HCT116 (cell line): ENCODE measurements around the gene RALGPS2. TPM values are rescaled to one million over a fixed set of nuclear protein-coding genes. Genes with fewer than 3 reads are reported as not detected.

Experiments
- ATAC-seq: fragments of 200-7000 bp; cut with Tn5 transposase; 2 replicates; pipeline ENCODE4 v1.9.1; 2020; ENCODE audit warnings: mild to moderate bottlenecking, moderate library complexity
- BruUV-seq: library from RNA; stranded (reverse); fragments of 400-500 nt; replicated peaks from 2 replicates; lab custom pipeline; 2021; lab: Mats Ljungman, UMichigan
- CTCF ChIA-PET: fragments of 300-600 bp; sonication (Branson Sonifier 250); formaldehyde crosslinking; loops from one replicate; lab custom pipeline; 2021; ENCODE audit warnings: antibody characterized with exemption; lab: Charles Lee
- POLR2A ChIA-PET: fragments of 300-600, 350-600 bp; sonication (Branson Sonifier 250); formaldehyde crosslinking; loops from one replicate; lab custom pipeline; 2021; ENCODE audit warnings: antibody characterized with exemption; lab: Charles Lee
- RAD21 ChIA-PET, 2 experiments: fragments of 300-600 bp; sonication (Branson Sonifier 250); formaldehyde crosslinking; loops; one replicate each; lab custom pipeline; 2023; ENCODE audit warnings: low total read pairs in 2 of 2; ENCODE audit not compliant: uncharacterized antibody in 2 of 2, unreplicated experiment in 2 of 2, low non-redundant PET in 1 of 2; lab: Charles Lee
- DNase-seq: peaks from one replicate; pipeline ENCODE4 v3.0.0-alpha.2; 2010; ENCODE audit warnings: low read depth, low spot score
- H2AFZ ChIP-seq: fragments of 200-600 bp; shearing (Covaris generic), sonication (generic); 2 replicates; pipeline ENCODE4 v1.6.1; 2017; ENCODE audit warnings: low read depth, mixed run types, mixed read lengths, antibody characterized with exemption, low read length; ENCODE audit not compliant: poor library complexity, severe bottlenecking
- H3K27ac ChIP-seq: 2 replicates; pipeline ENCODE4 v1.5.1; 2012; ENCODE audit warnings: low read depth, low read length
- H3K27me3 ChIP-seq: fragments of 200-600 bp; sonication (generic); 2 replicates; pipeline ENCODE4 v1.6.1; 2016; ENCODE audit warnings: mixed run types, low read length, mixed read lengths; ENCODE audit not compliant: insufficient read depth
- H3K36me3 ChIP-seq, 2 experiments: fragments of 200-500 bp in 1 of 2; fragments of 200-600 bp in 1 of 2; sonication (Bioruptor generic) in 1 of 2; sonication (generic) in 1 of 2; 2 replicates each; pipeline versions ENCODE4 v1.5.1 to v1.6.1; 2014 to 2016; ENCODE audit warnings: low read length in 2 of 2, inconsistent platforms in 1 of 2, mixed read lengths in 1 of 2, mixed run types in 1 of 2; ENCODE audit not compliant: insufficient read depth in 2 of 2, control insufficient read depth in 1 of 2
- H3K4me1 ChIP-seq, 2 experiments: fragments of 200-600 bp in 1 of 2; sonication (generic) in 1 of 2; 2 replicates each; pipeline versions ENCODE4 v1.5.1 to v1.6.1; 2012 to 2017; ENCODE audit warnings: low read length in 2 of 2, inconsistent platforms in 1 of 2, mild to moderate bottlenecking in 1 of 2, mixed read lengths in 1 of 2, mixed run types in 1 of 2, moderate library complexity in 1 of 2; ENCODE audit not compliant: insufficient read depth in 2 of 2, control insufficient read depth in 1 of 2
- H3K4me2 ChIP-seq: fragments of 200-600 bp; sonication (generic); 2 replicates; pipeline ENCODE4 v1.6.1; 2017; ENCODE audit warnings: mixed run types, low read length, mixed read lengths
- H3K4me3 ChIP-seq, 2 experiments: fragments of 200-600 bp in 1 of 2; sonication (generic) in 1 of 2; replicated peaks in 1 of 2; 2 replicates each; pipeline ENCODE4 v1.5.1; 2011 to 2016; ENCODE audit warnings: low read length in 2 of 2, control low read depth in 1 of 2, low read depth in 1 of 2, mild to moderate bottlenecking in 1 of 2, mixed read lengths in 1 of 2, mixed run types in 1 of 2
- H3K79me2 ChIP-seq: fragments of 200-600 bp; sonication (generic); 2 replicates; pipeline ENCODE4 v1.6.1; 2017; ENCODE audit warnings: mild to moderate bottlenecking, mixed run types, low read length, moderate library complexity, mixed read lengths; ENCODE audit not compliant: insufficient read depth
- H3K9ac ChIP-seq: fragments of 200-600 bp; sonication (generic); 2 replicates; pipeline ENCODE4 v1.6.1; 2016; ENCODE audit warnings: low read length, mixed read lengths
- H3K9me2 ChIP-seq: fragments of 200-600 bp; sonication (generic), shearing (Covaris generic); 2 replicates; pipeline ENCODE4 v1.6.1; 2017; ENCODE audit warnings: mixed run types, mild to moderate bottlenecking, moderate library complexity; ENCODE audit not compliant: insufficient read depth
- H3K9me3 ChIP-seq, 2 experiments: fragments of 200-500 bp in 1 of 2; fragments of 200-600 bp in 1 of 2; sonication (Bioruptor generic) in 1 of 2; sonication (generic) in 1 of 2; 2 replicates each; pipeline ENCODE4 v1.6.1; 2014 to 2017; ENCODE audit warnings: low read length in 2 of 2, mixed read lengths in 2 of 2, inconsistent platforms in 1 of 2, low read depth in 1 of 2, mild to moderate bottlenecking in 1 of 2, mixed run types in 1 of 2, moderate library complexity in 1 of 2; ENCODE audit not compliant: control insufficient read depth in 1 of 2, insufficient read depth in 1 of 2
- H4K20me1 ChIP-seq: fragments of 200-600 bp; sonication (generic), shearing (Covaris generic); 2 replicates; pipeline ENCODE4 v1.6.1; 2017; ENCODE audit warnings: mixed run types, mild to moderate bottlenecking, moderate library complexity; ENCODE audit not compliant: insufficient read depth
- CEBPB ChIP-seq: IDR thresholded peaks from 2 replicates; pipeline ENCODE4 v1.6.1; 2012; ENCODE audit warnings: low read depth
- CTCF ChIP-seq, 3 experiments: fragments of 200-600 bp in 1 of 3; sonication (generic) in 1 of 3; IDR thresholded peaks in 2 of 3; conservative IDR thresholded peaks in 1 of 3; 2 replicates each; pipeline ENCODE4 v1.5.1; 2012 to 2017; ENCODE audit warnings: low read depth in 2 of 3, low read length in 2 of 3, antibody characterized with exemption in 1 of 3, borderline replicate concordance in 1 of 3, control low read depth in 1 of 3, mild to moderate bottlenecking in 1 of 3, mixed read lengths in 1 of 3, mixed run types in 1 of 3, moderate library complexity in 1 of 3; ENCODE audit not compliant: insufficient read depth in 1 of 3
- POLR2A ChIP-seq: IDR thresholded peaks from 2 replicates; pipeline ENCODE4 v1.7.0; 2011; ENCODE audit warnings: borderline replicate concordance; ENCODE audit not compliant: insufficient read depth, insufficient read length; ENCODE audit errors: extremely low read depth
- RAD21 ChIP-seq: IDR thresholded peaks from 2 replicates; pipeline ENCODE4 v1.6.1; 2012; ENCODE audit warnings: low read depth, mild to moderate bottlenecking
- REST ChIP-seq: IDR thresholded peaks from 2 replicates; pipeline ENCODE4 v1.6.1; 2012; ENCODE audit warnings: low read depth
- SP1 ChIP-seq: IDR thresholded peaks from 2 replicates; pipeline ENCODE4 v1.6.1; 2012; ENCODE audit warnings: low read depth
- TCF7L2 ChIP-seq: IDR thresholded peaks from 2 replicates; pipeline ENCODE4 v1.7.0; 2011; ENCODE audit warnings: borderline replicate concordance, inconsistent platforms; ENCODE audit not compliant: insufficient read depth, insufficient read length; ENCODE audit errors: extremely low read depth
- YY1 ChIP-seq: IDR thresholded peaks from 2 replicates; pipeline ENCODE4 v1.6.1; 2011; ENCODE audit warnings: low read length, low read depth, moderate library complexity, mild to moderate bottlenecking; ENCODE audit not compliant: insufficient replicate concordance; ENCODE audit errors: extremely low read depth
- intact Hi-C: fragments of 100-400 bp; cut with micrococcal nuclease; formaldehyde crosslinking; loops from 2 replicates; pipeline ENCODE4 v1.10.0; 2022
- total RNA-seq: library from RNA; stranded (reverse); gene quantifications from one replicate; pipeline ENCODE4 v1.2.1, GENCODE V29; 2021; ENCODE audit not compliant: unreplicated experiment

Gene RALGPS2
- total RNA-seq, 1 experiment from 2014 or later = 25.6 TPM

GRCh38 chr1:178969226-178969987 is 244.4 kb downstream of the RALGPS2 start:
- intact Hi-C loops = no loop called here
- no peak for TF ChIP-seq POLR2A
- TF ChIP-seq YY1 = no peak
- no peak for TF ChIP-seq CTCF (IDR thresholded peaks at IDR 0.05 in 2 of 3, conservative IDR thresholded peaks at IDR 0.05 in 1 of 3; ENCODE audit: borderline replicate concordance in 1 of 3, insufficient read depth in 1 of 3, low read depth in 2 of 3, low read length in 2 of 3)
- TF ChIP-seq REST = no peak
- TF ChIP-seq CEBPB = no peak
- TF ChIP-seq SP1 = no peak
- TF ChIP-seq RAD21 = no peak
- TF ChIP-seq TCF7L2 = no peak
- Histone ChIP-seq H3K9me2 (no peaks in the 10 kb centered on the region), H4K20me1 (no peaks in the 10 kb centered on the region), H3K9me3 (no peaks in the 10 kb centered on the region), H2AFZ (no peak overlapping the region), H3K4me3 (no peak overlapping the region), H3K4me1 (no peaks in the 10 kb centered on the region), H3K36me3 (no peaks in the 10 kb centered on the region), H3K9ac (no peak overlapping the region), H3K4me2 (no peak overlapping the region), H3K79me2 (no peaks in the 10 kb centered on the region), H3K27ac (no peak overlapping the region), H3K27me3 (no peaks in the 10 kb centered on the region)
- ChIA-PET CTCF (no interaction called here), RAD21 (no interaction called here), POLR2A (no interaction called here)
- no peak for DNase-seq
- ATAC-seq = no peak
- BruUV-seq = no TSS peak
